ENCODE results near the gene CA5A.

DNA sequence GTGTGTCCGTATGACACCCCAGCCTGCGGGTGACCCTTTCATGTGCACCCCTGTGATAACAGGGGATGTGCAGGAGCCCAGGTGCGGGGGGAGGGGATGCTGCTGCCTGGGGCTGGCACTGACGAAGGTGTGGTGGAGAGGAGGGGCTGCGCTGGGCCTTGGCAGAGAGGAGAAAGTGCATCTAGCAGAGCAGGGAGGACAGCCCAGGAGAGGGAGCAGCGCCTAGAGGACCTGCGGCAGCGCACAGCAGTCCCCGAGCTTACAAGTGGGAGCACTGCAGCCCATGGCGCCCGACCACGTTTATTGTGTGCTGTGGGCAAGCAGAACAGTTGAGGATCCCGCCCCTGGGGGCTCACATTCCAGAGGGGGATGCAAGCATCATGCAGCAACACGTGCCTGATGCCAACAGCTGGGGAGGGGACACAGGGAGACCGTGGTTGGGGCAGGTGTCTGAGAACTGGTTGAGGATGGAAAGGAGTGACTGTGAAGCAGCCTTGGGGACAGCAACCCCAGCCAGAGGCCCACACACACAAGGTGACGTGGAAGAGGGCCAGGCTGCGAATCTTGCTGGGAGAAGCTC is 56.1 kb downstream of the CA5A start:
- TF ChIP-seq CTCF (IDR thresholded peaks at IDR 0.05) (no peak), POLR2AphosphoS5 (IDR thresholded peaks at IDR 0.05) (no peak)
